NCI-H82 treated with DMSO at 0.1 percent for 48 hours (cell line): ENCODE data around the gene CSMD2.

ENCODE experiments used
- DNase-seq: peaks from one replicate; lab custom pipeline; 2025; ENCODE audit not compliant: unreplicated experiment; lab: John Stamatoyannopoulos, UW

The CSMD2 gene

DNA sequence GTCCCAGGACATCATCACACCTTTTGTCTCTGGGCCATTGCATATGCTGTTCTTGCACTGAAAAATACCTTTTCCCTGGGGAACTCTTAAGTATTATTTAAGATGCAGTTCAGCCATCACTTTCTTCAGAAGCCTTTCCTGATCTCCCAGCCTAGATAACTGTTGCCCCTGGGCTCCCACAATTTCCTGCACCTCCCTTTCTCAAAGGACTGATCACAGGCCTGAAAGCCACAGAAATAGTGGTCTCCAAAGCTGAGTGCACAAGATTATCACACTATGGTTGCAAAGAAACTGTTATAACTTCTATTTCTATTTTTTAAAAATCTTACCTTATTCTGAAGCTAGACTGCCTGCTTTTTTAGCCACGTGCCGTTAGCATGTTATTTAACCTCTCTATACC lies 695.3 kb downstream of the CSMD2 start:
- DNase-seq: no peak

DNA sequence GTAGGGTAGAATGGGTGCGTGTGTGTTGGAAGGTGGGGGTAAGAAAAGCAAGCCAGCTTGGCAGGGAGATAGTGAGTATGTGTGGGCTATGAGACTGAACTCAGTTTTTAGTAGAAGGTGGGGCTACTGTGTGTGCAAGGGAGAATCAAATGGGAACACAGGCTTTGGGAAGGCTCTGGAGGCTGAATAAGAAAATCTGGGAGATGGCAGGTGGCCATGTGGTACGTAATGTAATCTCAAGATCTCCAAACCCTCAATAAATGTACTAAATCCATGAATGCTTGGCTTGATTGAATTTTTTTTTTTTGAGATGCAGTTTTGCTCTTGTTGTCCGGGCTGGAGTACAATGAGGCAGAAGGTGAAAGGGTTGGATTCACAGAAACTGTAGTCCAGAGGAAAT lies 696.1 kb downstream of the CSMD2 start:
- DNase-seq: no peak

DNA sequence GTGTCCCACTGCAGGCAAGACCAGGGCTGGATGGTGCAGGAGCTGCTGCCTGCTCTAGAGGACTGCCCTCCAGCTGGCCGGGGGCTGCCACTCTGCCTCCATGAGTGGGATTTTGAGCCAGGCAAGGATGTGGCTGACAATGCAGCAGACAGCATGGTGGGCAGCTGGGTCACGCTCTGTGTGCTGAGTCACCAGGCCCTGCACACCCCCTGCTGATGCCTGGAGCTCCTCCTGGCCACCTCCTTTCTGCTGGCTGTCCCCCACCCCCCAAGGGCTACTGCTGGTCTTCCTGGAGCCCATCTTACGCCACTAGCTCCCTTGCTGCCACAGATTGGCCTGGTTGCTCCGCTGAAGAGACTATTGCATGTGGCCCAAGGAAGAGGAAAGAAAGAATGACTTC lies 696.5 kb downstream of the CSMD2 start:
- no peak for DNase-seq

DNA sequence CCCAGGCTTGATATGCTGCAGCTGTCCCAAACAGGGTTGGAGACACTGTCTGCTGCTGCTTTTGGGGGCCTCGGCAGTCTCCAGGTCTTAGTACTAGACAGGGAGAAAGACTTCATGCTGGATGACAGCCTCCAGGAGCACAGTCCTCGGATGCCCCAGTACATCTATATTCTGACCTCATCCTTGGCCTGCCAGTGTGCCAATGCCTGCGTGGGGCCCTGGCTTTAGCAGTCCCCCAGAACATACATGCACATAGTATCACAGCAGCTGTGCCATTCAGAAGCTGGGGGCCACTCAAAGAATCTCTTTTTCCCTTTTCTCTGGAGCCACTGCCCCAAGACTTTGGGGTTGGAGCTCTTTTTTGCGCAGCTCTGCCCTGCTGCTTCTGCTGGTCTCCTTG lies 697.0 kb downstream of the CSMD2 start:
- no peak for DNase-seq

DNA sequence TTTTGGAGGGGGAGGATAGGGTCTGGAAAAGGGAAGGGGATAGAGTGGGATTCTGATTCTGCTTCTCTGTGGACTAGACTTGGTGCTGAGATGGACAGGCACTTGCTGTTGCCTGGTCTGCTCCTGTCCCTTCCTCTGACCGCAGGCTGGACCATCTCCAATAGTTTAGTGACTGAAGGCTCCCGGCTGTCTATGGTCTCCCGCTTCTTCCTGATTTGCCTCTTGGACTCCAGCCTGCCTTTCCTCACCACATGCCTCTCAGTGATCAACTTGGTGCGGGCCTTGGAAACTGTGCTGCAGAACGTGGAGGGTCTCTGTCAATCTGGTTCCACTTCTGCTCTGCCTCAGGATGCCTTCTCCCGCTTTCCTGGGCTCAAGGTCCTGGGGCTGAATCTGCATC lies 698.9 kb downstream of the CSMD2 start:
- DNase-seq: no peak

DNA sequence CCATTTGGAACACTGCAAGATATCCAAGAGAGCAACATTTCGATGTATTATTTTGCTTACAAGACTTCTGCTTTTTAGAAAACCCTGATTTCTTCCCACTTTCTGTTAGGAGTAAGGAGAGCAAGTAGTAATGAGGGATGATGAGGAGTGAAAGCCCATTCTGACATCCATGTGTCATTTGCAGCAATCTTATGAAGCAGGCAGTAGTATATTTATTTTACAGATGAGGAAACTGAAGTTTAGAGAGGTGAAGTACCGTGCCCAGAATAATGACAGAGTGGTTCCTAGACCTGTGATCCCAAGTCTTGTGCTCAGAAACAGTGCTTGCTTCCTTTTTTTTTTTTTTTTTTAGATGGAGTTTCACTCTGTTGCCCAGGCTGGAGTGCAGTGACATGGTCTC lies 699.7 kb downstream of the CSMD2 start:
- no peak for DNase-seq

DNA sequence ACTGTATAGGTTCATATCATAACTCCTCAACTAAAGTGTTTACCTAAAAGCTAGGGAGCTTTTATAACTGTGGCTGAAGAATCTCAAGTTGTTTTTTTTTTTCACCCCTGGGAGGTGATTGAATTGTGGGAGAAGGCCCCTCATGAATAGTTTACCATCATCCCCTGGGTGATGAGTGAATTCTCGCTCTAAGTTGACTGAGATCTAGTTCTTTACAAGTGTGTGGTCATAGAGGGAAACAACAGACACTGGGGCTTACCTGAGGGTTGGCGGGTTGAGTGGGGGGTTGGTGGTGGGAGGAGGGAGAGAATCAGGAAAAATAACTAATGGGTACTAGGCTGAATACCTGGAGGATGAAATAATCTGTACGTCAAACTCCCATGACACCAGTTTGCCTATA lies 700.5 kb downstream of the CSMD2 start:
- DNase-seq: no peak
